GM19043 (cell line): ENCODE results near the gene PGA4.
"Not testable (repeated sequence)": the region's sequence is repeated elsewhere in the genome, so short reads cannot be mapped to it uniquely, and the experiment has no call there.

Experiments used
- ATAC-seq: cut with Tn5 transposase; IDR thresholded peaks from one replicate; pipeline ENCODE4 v1.9.1; 2021; ENCODE audit warnings: low read depth; ENCODE audit not compliant: unreplicated experiment

The PGA4 gene

DNA sequence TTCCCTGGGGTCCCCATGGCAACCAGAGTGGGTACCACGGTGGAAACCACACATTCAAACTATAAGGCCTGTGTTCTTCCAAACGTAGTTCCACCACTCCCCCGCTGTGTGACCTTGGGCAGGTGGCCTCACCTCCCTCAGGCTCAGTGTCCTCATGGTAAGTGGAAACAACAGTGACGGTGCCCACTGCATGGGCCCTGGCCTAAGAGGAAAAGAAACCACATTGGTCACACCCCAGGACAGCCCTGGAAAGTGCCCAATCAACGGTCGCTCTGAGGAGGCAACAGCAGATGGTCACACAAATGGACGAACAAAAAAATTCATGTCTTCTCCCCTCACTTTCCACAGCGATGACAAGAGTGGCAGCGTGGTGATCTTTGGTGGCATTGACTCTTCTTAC, 25.9 kb downstream of the PGA4 start:
- ATAC-seq = not testable (repeated sequence)

DNA sequence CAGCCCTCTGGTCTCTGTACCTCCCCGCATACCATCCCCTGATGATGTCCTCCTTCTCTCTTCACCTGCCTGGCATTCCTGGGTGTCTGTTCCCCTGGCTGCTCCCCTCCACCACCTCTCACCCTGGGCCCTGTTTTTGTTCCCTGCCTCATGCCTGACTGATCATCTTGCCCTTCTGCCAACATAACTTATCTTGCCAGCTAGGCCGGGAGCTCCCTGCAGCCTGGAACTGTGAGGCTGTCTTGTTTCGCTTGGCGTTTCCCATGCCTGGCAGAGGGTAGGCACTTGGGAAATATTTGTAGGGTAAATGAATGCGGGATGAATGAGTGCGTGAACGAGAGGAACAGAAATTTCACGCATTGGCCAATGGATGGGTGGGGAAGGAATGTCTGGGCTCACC, 27.1 kb downstream of the PGA4 start:
- ATAC-seq = not testable (repeated sequence)

DNA sequence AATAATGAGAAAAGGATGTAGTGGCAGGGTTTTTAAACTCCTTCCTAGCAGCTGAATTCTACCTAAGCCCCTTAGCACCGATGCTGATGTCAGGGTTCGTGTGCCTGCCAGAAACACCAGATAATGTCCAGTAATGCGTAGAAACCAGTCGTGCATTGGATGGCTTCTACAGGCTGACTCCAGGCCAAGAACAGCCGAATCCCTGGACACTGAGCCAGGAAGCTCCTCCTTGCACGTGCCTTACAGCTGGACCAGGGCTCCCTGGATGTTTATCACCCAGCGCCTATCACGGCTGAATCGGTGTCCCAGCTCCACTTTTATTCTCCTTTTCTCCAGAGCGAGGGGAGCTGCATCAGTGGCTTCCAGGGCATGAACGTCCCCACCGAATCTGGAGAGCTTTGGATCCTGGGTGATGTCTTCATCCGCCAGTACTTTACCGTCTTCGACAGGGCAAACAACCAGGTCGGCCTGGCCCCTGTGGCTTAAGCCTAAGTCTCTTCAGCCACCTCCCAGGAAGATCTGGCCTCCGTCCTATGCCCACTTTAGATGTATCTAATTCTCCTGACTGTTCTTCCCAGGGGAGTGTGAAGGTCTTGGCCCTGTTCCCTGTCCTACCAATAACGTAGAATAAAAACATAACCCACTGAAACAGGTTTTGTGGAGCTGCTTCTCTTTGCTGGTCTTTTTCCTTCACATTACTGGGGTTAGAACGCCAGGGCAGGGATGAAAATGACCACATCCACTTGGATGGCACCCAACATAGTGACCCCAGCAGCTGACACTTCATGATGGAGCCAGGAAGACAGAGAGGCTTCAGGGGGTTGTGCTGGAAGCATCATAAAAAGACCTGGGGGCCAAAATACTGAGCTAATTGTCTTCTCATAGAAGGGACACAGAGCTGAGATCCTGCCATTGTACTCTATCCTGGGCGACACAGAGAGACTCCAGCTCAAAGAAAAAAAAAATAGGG, 28.9 kb downstream of the PGA4 start:
- ATAC-seq = not testable (repeated sequence)

DNA sequence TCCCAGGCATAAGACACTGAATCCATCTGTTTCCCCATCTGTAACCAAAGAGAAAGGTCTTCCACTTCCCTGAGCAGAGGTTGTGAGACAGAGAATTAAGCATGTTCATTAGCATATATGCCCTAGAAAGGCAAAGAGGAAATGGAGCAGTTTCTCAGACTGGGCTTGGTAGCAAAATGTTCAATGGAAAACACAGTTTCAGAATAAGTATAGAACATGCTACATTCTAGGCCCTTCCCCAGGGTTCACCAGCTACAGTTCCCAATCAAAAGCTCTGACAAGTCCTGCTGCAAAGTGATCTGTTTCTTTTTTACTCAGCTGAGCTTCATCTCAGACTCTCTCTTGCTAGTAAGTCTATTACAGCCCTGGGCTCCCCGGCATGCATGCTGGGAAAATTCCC, 30.2 kb downstream of the PGA4 start:
- not testable (repeated sequence) for ATAC-seq

DNA sequence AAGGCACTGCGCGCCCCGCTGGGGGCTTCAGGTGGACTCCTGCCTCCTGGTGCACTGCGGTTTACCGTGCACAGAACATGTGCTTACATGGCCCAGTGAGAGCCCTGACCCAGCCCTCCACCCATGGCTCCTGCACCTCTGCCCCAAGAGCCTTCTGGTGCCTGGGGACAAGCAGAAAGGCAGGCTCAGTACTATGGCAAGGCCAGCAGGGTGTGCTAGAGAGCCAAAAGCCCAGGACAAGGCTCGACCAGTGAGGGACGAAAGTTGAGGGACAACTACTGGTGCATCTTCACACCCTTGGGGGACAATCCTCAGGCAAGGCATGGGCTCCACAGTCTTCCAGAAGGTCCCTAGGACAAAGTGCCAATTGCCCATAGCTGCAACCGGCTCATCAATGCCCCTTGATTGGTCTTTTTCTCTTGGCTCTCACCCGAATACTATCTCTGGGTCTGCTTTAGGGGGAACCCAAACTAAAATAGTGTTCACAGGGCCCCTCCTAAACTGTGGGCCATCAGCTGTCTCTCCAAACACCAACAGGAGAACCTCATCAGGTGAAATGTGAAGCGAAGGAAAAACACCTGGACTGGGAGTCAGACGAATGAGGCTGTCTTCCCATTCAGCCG, 32.4 kb downstream of the PGA4 start:
- no peak for ATAC-seq

DNA sequence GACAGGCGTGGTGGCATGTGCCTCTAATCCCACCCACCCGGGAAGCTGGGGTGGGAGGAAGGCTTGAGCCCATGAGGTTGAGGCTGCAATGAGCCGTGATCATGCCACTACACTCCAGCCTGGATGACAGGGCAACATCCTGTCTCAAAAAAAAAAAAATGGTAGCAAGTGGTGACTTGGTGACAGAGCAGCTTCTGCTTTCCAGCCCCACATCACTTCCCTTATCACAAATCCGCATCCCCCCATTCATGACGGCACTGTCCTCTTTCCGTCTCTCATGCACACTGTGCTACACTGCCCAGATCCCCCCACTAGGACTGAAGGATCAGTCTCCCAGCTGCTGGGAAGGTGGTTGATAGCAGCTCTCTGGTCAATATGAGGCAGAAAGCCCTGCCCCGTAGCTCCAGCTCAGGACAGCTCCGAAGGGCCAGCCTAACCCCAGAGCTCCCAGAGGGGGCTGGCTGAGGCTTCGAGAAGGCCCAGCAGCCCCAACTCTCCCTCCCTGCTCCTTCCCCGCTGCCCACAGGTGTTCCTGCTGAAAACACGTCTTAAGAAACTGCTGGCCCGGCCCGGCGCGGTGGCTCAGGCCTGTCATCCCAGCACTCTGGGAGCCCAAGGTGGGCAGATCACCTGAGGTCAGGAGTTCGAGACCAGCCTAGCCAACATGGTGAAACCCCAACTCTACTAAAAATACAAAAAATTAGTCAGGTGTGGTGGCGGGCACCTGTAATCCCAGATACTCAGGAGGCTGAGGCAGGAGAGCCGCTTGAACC, 34.7 kb downstream of the PGA4 start:
- ATAC-seq = no peak

DNA sequence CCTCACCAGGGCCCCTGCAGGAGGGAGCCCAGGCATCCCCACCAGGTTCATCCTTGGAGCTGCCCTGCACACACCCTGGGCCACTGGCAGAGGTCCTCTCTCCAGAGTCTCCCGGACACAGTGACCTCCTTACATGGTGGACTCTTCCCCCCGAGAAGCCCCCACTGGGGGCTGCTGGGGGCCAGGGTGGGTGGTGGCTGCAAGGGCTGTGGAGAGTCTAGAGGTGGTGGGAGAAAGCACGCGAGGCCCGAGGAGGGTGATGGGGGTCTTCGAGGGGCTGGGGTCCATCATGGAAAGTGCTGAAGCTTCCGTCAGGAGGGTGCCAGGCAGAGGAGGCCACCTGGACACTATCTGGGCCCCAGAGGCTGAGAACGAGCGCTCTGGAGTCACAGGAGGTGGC, 36.4 kb downstream of the PGA4 start:
- ATAC-seq = no peak

DNA sequence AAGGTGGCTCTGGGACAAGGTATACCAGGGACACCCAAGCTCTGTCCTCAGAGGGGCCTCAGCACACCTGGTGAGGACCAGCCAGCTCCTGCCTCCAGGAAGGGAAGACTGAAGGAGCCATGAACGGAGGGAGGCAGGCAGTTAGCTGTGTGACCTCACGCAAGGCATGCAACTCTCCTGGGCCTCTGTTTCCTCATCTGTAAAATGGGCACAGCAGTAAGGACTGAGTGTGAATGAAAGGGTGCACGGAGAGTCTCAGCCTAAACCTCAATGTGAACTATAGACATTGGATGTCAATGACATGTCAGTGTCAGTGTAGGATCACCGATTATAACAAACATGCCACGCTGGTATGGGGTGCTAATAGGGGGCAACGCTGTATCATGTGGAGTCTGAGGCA, 37.2 kb downstream of the PGA4 start:
- ATAC-seq = no peak

DNA sequence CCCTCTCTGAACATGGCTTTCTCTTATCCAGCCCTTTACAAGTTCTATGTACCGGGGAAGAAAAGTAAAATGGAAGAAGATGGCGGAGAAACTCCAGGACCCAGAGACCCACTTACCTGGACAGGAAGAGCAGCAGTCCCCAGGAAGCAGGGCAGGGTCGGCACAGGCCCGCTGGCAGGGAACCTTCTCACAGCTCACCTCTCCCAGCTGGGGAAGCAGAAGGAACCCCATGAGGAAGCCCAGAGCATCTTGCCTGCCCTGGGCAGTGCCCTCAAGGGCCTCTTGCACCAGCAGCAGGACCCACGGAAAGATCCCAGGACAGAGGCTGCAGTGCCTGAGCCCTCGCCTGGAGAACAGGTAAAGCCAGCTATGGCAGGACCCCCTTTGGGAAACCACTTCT, 42.2 kb downstream of the PGA4 start:
- ATAC-seq = no peak

DNA sequence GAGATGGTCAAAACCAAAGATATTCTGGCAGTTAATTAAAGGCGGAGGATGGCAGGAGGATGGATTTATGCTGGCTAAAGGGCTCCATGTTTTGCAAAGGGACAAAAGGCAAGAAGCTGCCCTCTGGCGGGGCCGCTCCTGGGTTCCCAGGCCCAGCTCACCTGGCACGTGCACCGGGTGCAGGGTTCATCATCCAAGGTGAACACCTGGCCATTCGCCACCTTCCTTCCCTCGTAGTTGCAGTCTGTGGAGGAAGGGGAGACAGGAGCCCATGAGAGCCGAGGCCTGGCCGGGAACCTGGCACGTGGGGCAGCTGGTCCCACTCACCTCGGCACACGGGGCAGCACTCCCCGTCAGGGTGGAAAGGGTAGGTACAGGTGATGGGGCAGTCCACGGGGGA, 42.6 kb downstream of the PGA4 start:
- ATAC-seq = no peak

DNA sequence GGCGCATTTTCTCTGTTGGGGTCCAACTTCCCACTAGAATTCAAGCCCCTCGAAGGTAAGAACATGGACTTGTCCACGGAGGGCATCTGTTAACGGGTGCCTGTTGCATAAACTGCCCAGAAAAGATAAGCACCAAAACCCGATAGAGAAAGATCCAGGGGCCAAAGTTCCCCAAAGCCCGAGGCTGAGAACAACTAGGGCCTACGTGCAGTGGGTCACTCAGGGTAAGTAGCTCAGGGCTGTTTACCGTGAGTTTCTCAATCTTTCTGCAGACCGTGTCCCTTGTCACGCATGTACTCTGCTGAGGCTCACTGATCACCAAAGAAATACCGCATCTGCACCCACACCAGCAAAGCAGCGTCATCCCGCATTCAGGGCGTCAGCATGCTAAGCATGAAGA, 43.2 kb downstream of the PGA4 start:
- no peak for ATAC-seq

DNA sequence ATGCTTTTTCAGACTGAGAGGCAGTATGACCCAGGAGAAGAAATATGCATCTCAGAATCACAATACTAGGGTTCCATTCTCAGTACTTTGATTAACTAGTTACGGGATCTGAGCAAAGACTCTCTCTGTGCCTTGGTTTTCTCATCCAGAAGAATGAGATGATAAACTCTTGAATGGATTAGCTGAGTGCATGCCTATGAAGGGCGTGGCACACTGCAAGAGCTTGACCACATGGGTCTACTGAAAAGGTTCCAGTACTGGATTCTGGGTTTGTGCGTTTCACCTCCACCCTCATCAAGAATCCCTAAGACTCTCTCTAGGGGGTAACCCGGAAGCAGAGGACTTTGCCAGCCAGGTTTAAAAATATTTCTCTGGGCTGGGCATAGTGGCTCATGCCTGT, 44.5 kb downstream of the PGA4 start:
- no peak for ATAC-seq

DNA sequence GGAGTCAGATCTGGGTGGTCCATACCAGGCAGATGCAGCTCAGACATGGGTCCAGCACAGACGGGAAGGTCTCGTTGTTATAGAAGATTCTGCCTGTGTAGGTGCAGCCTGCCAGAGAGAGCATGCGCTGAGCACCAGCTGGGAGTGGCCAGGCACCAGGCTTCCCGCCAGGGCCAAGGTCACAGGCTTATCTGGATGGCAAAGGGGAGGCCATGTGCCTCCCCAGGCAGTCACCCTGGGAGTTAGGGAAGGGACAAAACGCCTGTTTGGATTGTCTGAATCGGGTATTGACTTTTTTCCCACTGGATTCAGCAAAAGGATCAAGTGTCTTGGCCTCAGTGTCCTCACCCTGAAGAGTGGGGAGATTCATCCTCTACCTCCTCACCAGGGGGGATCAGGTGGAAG, 45.3 kb downstream of the PGA4 start:
- no peak for ATAC-seq

DNA sequence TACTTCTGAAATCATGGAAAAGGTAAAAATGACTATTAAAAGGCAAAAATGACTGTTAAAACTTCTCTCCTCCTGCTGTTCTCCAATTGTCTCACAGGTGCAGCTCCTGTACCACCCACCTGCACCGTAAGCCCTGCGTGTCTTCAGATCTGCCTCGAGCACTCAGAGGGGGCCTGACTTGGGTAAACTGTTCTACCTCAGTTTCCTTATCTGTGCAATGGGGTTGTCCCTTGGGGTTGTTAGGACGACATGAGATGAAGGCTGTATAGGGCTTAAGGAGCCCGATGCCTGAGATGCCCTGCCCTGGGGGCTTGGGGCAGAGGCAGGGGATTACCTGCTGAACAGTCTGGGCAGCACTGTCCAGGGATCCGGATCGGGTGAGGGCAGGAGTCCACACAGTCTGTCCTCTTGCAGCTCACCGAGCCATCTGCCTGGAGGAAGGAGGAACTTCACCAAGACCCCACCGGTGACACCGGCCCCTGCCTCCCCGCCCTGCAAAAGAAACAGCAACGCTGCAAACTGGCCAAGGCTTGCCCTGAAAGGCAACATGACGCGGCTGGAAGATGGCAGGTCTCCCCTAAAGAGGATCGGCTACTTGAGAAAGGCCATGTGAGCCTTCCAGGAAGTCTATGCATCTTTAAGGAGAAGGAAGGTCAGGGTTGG, 46.6 kb downstream of the PGA4 start:
- ATAC-seq = no peak

DNA sequence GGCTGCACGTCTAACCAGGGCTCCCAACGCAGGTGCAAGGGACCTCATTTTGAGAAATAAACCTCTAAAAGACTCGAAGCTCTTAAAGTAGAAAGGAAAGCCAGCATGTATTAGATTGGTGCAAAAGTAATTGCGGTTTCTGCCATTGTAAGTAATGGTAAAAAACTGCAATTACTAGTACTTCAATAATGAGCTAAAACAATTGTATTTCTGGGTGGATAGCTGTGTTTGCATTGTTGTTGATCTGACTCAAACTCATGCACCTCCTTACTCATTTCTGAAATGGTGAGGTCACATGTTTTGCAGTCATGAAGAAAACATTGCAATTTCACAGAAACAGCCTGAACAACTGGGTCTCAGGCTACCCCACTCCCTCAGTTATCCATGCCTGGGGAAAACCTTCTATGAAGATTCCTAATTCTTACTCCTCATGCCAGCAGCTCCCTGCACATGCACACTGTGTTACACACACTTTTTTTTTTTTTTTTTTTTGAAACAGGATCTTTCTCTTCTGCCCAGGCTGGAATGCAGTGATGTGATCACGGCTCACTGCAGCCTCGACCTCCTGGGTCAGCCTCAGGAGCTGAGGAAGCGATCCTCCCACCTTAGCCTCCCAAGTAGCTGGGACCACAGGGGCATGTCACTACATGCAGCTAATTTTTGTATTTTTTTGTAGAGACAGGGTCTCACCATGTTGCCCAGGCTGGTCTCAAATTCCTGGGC, 48.4 kb downstream of the PGA4 start:
- no peak for ATAC-seq

DNA sequence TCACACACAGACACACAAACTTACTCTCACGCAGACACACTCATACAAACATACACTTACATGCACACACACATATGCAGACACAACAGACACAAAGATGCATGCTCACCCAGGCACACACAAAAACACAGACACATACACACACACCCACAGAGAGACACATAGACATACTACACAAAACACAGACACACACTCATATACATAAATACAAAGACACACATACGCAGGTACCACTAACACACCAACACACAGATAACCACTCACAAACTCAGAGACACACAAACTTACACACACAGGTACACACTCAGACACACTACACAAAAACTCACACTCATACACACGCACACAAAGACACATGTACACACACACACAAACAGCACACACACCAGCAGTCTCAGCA, 50.6 kb downstream of the PGA4 start:
- ATAC-seq = no peak

DNA sequence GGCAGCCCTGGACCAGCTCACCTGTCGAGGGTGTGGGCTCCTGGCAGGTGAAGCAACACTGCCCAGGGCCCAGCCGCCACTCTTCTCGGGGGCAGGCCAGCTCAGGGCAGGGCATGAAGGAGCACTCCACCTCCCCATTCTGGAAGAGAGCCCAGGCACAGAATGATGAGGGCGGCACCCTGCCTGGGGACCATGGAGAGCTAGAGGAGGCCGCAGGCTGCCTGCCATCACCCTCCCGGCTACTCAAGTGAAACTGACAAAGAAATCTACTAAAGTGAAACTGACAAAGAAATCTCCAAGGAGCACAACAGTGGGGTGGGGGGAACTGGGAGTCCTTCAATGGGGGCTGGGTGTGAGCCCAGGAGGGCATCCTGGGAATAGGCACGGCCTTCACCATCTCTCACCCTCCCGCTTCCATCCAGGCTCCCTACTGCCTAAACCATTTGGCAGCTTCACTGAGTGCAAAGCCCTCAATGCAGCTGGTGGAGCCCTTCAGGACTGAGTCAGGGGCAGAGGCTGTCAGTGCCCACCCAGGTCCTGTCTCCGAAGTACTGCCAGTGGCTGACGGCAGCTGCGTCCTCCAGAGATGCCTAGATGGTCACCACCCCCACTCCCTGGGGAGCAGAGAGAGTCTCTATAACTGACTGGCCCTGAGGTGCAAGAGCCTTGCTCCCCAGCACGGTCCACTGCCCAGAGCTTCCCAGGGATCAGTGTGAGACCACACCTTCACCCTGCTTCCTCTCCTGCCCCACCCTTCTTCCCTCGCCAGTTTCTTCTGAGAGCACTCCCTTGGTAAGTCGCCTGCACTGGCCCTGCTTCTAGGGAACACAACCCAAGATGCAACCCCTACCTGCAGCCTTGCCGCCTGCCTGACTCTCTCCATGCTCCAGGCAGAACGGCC, 51.3 kb downstream of the PGA4 start:
- ATAC-seq = no peak

DNA sequence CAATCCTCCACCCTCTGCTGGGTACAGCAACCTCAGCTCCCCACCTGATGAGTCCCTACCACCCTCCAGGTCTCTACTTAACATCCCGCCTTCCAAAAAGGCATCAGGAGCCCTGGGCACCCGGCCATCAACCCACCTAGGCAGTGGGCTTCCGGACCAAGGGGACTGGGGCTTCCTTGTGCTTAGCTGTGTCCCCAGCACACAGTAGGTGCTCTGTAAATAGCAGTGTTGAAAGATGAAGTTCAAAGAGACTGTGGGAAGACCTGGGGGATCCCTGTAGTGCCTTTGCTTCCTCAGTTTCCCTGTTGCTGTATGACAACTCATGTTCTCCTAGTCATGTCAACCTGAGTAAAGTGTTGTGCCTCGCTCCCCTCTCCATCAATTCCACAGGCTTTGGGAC, 51.9 kb downstream of the PGA4 start:
- ATAC-seq = no peak

DNA sequence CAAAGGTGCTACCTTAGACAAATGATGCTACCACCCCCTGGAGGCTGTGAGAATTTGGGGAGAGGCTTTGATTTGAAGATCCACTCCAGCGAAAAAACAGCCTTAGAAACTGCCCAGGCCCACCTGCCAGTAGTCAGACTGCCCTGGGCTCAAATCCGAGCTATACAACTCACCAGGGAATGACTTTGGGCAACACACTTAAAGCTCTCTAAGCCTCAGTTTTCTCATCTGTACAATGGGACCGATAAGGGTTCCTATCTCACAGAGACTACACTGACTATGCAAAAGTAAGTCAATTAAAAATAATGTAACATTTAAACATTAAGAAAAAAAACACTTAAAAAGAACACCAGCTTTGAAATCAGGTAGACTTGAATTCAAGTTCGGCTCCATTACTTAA, 53.0 kb downstream of the PGA4 start:
- no peak for ATAC-seq
